ENCODE results near the gene TCF23. TPM values are rescaled to one million over a fixed set of nuclear protein-coding genes. Genes with fewer than 3 reads are reported as not detected.

TCF23 gene
- total and polyA plus RNA-seq, 4 donors = under 0.01 to 0.05 (median 0.02) TPM; not detected in 1

DNA sequence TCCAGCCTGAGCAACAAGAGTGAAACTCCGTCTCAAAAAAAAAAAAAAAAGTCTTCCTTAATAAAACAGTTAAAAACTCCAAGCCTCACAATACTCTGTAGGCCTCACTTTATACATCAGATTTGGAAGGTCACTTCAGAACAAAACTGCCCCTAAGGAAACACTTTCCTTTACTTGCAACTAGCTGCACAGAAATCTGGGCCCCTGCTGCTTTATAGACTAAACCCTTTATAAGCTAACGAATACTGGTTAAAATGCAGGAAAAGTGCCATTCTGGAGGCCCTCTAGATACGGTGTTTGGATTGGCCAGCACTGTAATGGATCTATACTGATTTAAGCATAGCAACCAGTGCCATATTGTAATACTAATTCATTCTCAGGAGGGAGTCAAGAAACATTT lies 23.7 kb upstream of the TCF23 start (continued):
- TF ChIP-seq, protein P1, sequence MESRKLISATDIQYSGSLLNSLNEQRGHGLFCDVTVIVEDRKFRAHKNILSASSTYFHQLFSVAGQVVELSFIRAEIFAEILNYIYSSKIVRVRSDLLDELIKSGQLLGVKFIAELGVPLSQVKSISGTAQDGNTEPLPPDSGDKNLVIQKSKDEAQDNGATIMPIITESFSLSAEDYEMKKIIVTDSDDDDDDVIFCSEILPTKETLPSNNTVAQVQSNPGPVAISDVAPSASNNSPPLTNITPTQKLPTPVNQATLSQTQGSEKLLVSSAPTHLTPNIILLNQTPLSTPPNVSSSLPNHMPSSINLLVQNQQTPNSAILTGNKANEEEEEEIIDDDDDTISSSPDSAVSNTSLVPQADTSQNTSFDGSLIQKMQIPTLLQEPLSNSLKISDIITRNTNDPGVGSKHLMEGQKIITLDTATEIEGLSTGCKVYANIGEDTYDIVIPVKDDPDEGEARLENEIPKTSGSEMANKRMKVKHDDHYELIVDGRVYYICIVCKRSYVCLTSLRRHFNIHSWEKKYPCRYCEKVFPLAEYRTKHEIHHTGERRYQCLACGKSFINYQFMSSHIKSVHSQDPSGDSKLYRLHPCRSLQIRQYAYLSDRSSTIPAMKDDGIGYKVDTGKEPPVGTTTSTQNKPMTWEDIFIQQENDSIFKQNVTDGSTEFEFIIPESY (IDR thresholded peaks at IDR 0.05) = no peak
- TF ChIP-seq TAF1 (conservative IDR thresholded peaks at IDR 0.05) = no peak
- no peak for TF ChIP-seq GABPA (IDR thresholded peaks at IDR 0.05 in 1 of 2, conservative IDR thresholded peaks at IDR 0.05 in 1 of 2)
- TF ChIP-seq NR2F2 (IDR thresholded peaks at IDR 0.05) = no peak
- TF ChIP-seq FOXA2 (IDR thresholded peaks at IDR 0.05) = no peak
- no peak for TF ChIP-seq RXRA (IDR thresholded peaks at IDR 0.05)

DNA sequence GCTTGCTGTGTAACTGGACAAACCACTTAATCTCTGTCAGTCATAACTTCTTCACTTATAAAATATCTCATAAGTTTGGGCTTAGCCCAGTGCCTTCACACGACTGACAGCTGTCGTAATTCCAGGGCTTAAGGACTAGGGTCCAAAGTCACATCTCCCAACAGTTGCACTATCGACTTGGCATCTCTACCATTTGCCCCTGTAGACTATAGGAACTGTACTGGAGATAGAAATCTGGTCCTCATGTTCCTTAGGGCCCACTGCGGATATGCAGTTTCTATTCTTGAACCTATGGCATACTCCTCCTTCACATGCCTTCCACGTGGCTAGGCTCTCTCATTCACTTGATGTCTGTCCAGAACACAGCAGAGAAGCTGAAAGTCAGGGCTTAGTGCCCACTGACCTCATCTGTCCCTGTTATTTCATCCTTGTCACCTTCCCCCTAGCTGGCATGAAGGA lies 22.5 kb upstream of the TCF23 start:
- peak overlapping the region; percentile 53 to 67 for H3K27ac ChIP-seq (ENCODE audit: low read depth in 1 of 2, low read length in 2 of 2)
- no peaks in the 10 kb centered on the region for H3K9me3 ChIP-seq (ENCODE audit: control insufficient read depth in 4 of 4, low read length in 3 of 4)
- no peak overlapping the region for H3K9ac ChIP-seq (ENCODE audit: low read depth in 1 of 2, low read length in 2 of 2)
- H3K4me1 ChIP-seq (ENCODE audit: control insufficient read depth in 4 of 4, insufficient read depth in 4 of 4, low read length in 3 of 4) = peaks cover 0 to 27% (median 15%) of the 10 kb centered on the region in 4 donors
- no peak for DNase-seq (ENCODE audit: low spot score)
- TF ChIP-seq EGR1 (IDR thresholded peaks at IDR 0.05; ENCODE audit: low read depth in 2 of 2) (no peak), HNF4G (IDR thresholded peaks at IDR 0.05) (peak; percentile 89), JUND (IDR thresholded peaks at IDR 0.05) (peak in 1 of 2 donors; percentile 74), RXRA (IDR thresholded peaks at IDR 0.05) (peak; percentile 85 to 91), SP1 (IDR thresholded peaks at IDR 0.05) (peak; percentile 77), TAF1 (conservative IDR thresholded peaks at IDR 0.05) (no peak), GABPA (IDR thresholded peaks at IDR 0.05 in 1 of 2, conservative IDR thresholded peaks at IDR 0.05 in 1 of 2) (no peak), RAD21 (IDR thresholded peaks at IDR 0.05) (no peak), FOXA1 (IDR thresholded peaks at IDR 0.05) (no peak), HNF4A (conservative IDR thresholded peaks at IDR 0.05) (peak; percentile 93 to 97), FOXA2 (IDR thresholded peaks at IDR 0.05) (no peak), NR2F2 (IDR thresholded peaks at IDR 0.05) (no peak), YY1 (IDR thresholded peaks at IDR 0.05) (no peak)
- TF ChIP-seq, protein P2, sequence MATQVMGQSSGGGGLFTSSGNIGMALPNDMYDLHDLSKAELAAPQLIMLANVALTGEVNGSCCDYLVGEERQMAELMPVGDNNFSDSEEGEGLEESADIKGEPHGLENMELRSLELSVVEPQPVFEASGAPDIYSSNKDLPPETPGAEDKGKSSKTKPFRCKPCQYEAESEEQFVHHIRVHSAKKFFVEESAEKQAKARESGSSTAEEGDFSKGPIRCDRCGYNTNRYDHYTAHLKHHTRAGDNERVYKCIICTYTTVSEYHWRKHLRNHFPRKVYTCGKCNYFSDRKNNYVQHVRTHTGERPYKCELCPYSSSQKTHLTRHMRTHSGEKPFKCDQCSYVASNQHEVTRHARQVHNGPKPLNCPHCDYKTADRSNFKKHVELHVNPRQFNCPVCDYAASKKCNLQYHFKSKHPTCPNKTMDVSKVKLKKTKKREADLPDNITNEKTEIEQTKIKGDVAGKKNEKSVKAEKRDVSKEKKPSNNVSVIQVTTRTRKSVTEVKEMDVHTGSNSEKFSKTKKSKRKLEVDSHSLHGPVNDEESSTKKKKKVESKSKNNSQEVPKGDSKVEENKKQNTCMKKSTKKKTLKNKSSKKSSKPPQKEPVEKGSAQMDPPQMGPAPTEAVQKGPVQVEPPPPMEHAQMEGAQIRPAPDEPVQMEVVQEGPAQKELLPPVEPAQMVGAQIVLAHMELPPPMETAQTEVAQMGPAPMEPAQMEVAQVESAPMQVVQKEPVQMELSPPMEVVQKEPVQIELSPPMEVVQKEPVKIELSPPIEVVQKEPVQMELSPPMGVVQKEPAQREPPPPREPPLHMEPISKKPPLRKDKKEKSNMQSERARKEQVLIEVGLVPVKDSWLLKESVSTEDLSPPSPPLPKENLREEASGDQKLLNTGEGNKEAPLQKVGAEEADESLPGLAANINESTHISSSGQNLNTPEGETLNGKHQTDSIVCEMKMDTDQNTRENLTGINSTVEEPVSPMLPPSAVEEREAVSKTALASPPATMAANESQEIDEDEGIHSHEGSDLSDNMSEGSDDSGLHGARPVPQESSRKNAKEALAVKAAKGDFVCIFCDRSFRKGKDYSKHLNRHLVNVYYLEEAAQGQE (IDR thresholded peaks at IDR 0.05) = peak; percentile 14
- TF ChIP-seq, protein P3, sequence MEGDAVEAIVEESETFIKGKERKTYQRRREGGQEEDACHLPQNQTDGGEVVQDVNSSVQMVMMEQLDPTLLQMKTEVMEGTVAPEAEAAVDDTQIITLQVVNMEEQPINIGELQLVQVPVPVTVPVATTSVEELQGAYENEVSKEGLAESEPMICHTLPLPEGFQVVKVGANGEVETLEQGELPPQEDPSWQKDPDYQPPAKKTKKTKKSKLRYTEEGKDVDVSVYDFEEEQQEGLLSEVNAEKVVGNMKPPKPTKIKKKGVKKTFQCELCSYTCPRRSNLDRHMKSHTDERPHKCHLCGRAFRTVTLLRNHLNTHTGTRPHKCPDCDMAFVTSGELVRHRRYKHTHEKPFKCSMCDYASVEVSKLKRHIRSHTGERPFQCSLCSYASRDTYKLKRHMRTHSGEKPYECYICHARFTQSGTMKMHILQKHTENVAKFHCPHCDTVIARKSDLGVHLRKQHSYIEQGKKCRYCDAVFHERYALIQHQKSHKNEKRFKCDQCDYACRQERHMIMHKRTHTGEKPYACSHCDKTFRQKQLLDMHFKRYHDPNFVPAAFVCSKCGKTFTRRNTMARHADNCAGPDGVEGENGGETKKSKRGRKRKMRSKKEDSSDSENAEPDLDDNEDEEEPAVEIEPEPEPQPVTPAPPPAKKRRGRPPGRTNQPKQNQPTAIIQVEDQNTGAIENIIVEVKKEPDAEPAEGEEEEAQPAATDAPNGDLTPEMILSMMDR (IDR thresholded peaks at IDR 0.05; ENCODE audit: low read depth, low read length, missing input control) = no peak
- TF ChIP-seq, protein P4, sequence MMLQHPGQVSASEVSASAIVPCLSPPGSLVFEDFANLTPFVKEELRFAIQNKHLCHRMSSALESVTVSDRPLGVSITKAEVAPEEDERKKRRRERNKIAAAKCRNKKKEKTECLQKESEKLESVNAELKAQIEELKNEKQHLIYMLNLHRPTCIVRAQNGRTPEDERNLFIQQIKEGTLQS (IDR thresholded peaks at IDR 0.05) = no peak
- TF ChIP-seq, protein P5, sequence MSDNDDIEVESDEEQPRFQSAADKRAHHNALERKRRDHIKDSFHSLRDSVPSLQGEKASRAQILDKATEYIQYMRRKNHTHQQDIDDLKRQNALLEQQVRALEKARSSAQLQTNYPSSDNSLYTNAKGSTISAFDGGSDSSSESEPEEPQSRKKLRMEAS (IDR thresholded peaks at IDR 0.05) = peak; percentile 43
- TF ChIP-seq, protein P1 (IDR thresholded peaks at IDR 0.05) = no peak
- no peak overlapping the region for H3K4me3 ChIP-seq (ENCODE audit: low read depth in 1 of 3, low read length in 3 of 3)
- no peaks in the 10 kb centered on the region for H3K27me3 ChIP-seq (ENCODE audit: control insufficient read depth in 4 of 4, insufficient read depth in 4 of 4, low read length in 3 of 4)
- 25% methylated on average over 5 of the region's 5 CpGs for WGBS
- H3K36me3 ChIP-seq (ENCODE audit: control insufficient read depth in 4 of 4, insufficient read depth in 3 of 4, low read depth in 1 of 4, low read length in 3 of 4) = peaks cover 3 to 19% (median 15%) of the 10 kb centered on the region in 4 donors

Measured in liver (tissue), 9 donors.